B cell (primary cell): ENCODE measurements around the gene KCNK18.

Experiments
- EZH2 ChIP-seq: IDR thresholded peaks from 2 replicates; pipeline ENCODE4 v1.6.1; 2012; ENCODE audit warnings: borderline replicate concordance, low read depth, mild to moderate bottlenecking, moderate library complexity, low read length; ENCODE audit not compliant: insufficient read depth, poor library complexity, severe bottlenecking
- TF ChIP-seq, protein P1 (sequence below): fragments of 200-600 bp; IDR thresholded peaks from one replicate; pipeline ENCODE4 v1.8.0; 2022; ENCODE audit warnings: antibody characterized with exemption, mild to moderate bottlenecking

DNA sequence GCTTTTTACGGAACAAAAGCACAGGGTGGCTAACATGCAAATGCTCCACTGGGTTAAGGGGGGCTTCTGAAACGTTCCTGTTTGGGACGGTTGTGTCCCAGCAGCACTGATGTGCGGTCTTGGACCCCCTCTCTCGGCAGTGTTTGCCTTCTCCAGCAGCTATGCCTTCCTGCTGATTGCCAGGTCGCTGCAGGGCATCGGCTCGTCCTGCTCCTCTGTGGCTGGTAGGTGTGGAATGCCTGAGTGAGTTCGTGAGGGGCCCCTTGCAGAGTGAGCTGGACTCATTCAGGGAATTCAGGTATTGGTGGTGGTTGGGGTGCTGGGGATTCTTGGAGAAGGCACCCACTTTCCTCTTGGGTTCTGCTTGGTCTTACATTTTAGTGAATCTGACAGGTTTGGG, 56.6 kb downstream of the KCNK18 start:
- no peak for TF ChIP-seq EZH2
- TF ChIP-seq, protein P1, sequence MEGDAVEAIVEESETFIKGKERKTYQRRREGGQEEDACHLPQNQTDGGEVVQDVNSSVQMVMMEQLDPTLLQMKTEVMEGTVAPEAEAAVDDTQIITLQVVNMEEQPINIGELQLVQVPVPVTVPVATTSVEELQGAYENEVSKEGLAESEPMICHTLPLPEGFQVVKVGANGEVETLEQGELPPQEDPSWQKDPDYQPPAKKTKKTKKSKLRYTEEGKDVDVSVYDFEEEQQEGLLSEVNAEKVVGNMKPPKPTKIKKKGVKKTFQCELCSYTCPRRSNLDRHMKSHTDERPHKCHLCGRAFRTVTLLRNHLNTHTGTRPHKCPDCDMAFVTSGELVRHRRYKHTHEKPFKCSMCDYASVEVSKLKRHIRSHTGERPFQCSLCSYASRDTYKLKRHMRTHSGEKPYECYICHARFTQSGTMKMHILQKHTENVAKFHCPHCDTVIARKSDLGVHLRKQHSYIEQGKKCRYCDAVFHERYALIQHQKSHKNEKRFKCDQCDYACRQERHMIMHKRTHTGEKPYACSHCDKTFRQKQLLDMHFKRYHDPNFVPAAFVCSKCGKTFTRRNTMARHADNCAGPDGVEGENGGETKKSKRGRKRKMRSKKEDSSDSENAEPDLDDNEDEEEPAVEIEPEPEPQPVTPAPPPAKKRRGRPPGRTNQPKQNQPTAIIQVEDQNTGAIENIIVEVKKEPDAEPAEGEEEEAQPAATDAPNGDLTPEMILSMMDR, result no peak
